Glomerular visceral epithelial cell (primary cell): ENCODE data around the gene CRTC1.
A peak's percentile ranks its signal among the peaks of the same experiment; 100 is the strongest.

Experiments used
- DNase-seq: peaks from one replicate; pipeline ENCODE4 v3.0.0-alpha.2; 2016; ENCODE audit errors: extremely low spot score

The CRTC1 gene

GRCh38 chr19:18768997-18769891 lies 85.8 kb downstream of the CRTC1 start:
- DNase-seq, result no peak

DNA sequence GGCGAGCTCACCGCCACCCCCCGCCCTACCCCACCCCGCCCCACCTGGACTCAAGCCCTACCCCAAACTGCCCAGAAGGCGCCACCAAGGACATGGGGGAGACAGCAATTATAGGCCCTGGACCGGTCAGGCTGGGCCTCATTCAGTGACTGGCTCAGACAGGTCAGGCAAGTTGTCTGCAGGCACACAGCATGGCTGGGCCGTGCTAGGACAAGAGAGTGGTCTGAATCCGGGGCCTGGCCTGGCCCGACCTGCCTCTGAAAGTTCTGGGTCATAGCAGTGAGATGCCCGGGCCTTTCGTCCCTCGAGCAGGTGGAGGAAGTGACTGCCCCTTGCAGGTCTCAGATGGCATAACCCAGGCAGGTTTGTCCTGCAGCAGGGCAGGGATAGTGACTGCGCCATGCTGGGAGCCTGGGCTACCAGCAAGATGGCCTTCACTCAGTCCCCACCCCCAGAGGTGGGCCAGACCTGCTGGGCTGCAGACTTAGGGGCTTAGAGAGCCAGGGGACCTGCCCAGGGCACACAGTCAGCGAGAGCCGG lies 86.6 kb downstream of the CRTC1 start:
- no peak for DNase-seq

DNA sequence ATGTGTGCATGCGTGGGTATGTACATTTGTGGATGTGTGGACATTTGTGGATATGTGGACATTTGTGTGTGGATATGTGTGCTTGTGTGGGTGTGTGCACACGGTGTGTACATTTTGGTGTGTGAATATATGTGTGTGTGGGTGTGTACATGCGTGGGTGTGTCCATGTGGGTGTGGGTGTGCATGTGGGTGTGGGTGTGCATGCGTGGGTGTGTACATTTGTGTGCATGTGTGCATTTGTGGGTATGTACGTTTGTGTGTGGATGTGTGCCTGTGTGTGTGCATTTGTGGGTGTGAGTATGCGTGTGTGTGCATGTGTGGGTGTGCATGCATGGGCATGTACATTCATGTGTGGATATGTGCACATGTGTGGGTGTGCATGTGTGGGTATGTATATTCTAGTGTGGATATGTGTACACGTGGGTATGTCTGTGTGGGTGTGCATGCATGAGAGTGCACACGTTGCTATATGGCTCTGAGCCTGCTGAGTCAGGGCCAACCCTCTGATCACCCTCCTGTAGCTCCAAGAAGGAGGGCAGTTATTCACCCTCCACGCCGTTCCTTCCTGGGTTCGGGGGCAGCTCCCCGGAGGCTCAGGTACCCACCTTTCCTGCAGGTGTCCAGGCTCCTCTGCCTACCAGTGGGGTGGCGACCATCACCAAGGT lies 87.3 kb downstream of the CRTC1 start:
- no peak for DNase-seq

- no peak for DNase-seq
These were observed 88.1 kb downstream of the CRTC1 start for GRCh38 chr19:18771328-18772242.

DNA sequence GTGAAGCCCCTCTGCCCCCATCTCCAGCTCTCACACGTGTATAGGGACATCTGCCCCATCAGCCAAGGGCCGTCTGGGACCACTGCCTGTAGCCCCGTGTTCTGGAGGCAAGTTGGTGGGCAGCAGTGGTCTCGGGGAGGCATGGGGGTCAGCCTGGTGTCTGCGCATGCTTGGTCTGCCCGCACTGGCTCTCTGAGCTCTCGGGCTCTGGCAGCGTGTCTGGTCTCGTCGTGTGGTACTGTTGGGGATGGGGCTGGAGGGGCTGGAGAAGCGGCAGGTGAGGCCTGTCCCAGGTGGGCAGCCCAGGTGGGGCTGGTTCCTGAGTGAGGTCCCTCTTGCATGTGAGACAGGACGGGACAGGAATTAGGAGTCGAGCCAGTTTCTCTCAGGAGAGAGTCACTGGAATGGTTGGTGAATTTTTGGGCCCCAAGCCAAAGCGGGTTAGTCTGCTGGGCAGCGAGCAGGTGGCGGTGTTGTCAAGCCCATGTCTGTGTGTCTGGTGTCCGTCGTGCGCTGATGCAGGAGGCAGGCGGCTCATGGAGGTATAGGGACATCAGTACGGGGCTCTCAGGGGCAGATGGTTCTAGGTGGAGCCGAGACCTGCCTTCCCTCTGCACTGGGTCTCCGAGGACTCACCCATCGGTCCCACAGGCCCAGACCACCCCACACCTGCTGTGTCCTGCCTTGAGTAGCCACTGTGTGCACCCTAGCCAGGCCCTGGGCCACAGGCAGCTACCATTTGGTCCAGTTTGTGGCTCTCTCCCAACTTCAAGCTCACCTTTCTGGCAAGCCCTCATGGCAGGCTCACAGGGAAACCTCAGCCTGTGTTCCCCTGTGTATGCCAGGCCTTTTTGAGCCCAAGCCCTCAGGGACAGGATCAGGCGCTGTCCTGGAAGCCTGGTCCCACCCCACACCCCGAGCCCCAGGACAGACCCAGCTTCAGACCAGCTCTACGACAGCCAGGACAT lies 89.4 kb downstream of the CRTC1 start:
- no peak for DNase-seq

- DNase-seq, result no peak
These were observed 90.2 kb downstream of the CRTC1 start for GRCh38 chr19:18773682-18774081.

DNA sequence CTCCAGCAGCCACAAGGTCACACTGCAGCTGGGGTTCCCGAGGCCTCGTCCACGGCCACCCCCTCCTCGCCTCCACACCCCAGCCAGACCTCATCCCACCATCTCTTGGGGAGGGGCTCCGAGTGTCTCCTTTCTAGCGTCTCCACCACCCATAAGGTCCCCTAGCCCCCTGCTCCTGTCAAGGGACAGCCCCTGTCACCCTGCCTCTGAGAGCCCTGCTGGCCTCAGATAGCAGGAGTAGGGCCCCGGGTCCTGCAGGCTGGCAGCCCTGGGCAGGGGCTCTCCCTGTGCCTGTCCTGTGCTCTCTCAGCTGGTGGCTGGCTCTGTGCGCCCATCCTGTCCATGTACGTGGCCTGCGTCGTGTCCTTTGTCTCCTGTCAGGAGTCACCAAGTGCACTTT lies 90.6 kb downstream of the CRTC1 start:
- no peak for DNase-seq

DNA sequence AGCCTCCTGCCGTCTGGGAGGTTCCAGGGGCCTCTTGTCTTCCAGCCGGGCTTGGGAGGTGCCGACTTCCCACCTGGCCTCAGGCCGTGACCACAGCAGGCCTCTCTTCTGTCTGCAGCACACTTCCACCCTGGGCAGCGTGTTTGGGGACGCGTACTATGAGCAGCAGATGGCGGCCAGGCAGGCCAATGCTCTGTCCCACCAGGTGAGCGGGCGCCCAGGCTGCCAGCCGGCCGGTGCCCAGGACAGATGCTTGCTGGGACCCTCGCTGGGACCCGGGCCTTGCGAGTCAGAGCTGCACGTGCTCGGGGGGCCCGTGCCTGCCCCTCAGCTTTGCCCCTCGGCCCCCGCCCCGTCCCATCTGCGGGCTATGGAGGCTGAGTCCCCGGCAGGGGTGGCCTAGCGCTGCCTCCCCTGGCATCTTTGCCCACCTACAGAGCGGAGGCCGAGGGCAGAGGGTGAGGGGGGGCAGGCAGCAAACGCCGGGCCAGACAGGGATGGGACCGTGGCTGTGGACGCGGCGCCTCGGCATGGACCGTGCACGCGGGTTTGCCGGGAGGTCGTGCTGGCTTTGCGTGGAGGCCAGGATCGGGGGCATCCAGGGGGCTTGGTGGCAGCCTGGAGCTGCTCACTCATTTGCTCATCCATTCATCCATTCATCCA lies 91.4 kb downstream of the CRTC1 start:
- no peak for DNase-seq

- DNase-seq, result peak; percentile 74
These were observed 92.3 kb downstream of the CRTC1 start for GRCh38 chr19:18775586-18776287.

GRCh38 chr19:18776288-18776594 lies 92.8 kb downstream of the CRTC1 start:
- peak; percentile 63 for DNase-seq

- no peak for DNase-seq
These were observed 93.3 kb downstream of the CRTC1 start for GRCh38 chr19:18776736-18777135.

DNA sequence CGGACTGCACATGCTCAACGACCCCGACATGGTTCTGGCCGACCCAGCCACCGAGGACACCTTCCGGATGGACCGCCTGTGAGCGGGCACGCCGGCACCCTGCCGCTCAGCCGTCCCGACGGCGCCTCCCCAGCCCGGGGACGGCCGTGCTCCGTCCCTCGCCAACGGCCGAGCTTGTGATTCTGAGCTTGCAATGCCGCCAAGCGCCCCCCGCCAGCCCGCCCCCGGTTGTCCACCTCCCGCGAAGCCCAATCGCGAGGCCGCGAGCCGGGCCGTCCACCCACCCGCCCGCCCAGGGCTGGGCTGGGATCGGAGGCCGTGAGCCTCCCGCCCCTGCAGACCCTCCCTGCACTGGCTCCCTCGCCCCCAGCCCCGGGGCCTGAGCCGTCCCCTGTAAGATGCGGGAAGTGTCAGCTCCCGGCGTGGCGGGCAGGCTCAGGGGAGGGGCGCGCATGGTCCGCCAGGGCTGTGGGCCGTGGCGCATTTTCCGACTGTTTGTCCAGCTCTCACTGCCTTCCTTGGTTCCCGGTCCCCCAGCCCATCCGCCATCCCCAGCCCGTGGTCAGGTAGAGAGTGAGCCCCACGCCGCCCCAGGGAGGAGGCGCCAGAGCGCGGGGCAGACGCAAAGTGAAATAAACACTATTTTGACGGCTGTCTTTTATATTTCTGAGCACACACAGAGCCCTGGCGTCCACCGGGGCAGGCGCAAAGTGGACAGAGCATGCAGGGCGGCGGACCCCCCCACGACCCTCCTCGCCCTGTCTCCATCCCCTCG lies 94.0 kb downstream of the CRTC1 start:
- no peak for DNase-seq

GRCh38 chr19:18778076-18778389 lies 94.6 kb downstream of the CRTC1 start:
- DNase-seq, result no peak

GRCh38 chr19:18778826-18779495 lies 95.5 kb downstream of the CRTC1 start:
- no peak for DNase-seq

DNA sequence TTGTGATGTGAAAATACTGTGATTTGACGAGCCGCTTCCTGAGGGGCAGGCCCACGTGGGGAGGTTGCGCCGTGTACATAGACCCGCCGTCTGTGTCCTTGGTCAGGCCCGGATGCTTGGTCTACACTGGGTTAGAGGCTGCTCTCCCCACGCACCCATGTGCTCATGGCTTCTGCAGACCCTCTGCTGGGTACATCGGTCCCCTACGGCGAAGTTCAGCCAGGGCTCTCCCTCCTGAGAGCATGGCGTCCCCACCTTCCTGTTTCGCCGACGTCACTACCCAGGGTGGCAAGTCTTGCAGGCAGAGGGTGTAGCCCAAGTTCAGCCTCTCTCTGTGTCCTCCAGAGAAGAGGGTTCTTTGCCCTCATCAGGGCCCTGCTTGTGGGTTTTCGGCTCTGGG lies 96.6 kb downstream of the CRTC1 start:
- no peak for DNase-seq

DNA sequence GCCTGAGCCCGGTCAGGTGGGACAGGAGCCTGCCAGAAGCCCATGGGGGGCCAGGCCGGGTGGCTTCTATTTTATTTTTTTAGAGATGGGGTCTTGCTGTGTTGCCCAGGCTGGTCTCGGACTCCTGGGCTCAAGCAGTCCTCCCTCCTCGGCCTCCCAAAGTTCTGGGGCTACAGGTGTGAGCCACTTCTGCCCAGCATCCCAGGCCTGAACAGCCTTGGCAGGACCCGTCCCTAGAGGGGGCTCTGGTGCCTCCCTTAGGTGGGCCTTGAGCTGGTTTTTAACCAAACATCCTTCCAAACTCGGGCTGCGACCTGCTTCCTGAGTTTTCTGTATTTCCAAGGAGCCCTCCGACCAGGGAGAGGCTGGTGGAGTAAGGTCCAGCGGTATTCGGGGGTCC lies 97.2 kb downstream of the CRTC1 start:
- DNase-seq, result no peak

DNA sequence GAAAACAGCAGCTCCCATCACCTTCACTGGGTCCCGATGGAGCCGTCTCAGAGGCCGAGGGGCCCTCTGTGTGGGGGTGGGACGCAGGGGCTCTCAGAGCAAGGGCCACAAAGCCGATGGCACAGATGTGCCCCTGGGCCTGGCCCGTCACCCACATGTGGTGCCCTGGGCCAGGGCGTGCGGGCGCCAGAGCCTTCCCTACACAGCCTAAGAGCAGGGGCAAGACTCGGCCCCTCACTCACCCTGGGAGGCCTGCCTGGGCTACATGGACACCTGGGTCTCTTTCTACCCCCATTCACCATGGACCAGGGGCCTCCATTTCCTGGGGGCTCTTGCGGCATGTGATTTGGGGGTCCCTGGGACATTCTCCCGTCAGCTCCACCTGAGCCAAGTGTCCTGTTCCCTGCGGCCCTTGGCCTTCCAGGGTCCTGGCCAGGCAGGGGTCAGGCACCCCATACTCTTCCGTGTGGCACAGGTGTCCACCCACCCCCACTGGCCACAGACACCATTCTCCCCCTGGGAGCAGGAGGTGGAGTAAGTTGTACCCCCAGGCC lies 97.6 kb downstream of the CRTC1 start:
- DNase-seq, result no peak

DNA sequence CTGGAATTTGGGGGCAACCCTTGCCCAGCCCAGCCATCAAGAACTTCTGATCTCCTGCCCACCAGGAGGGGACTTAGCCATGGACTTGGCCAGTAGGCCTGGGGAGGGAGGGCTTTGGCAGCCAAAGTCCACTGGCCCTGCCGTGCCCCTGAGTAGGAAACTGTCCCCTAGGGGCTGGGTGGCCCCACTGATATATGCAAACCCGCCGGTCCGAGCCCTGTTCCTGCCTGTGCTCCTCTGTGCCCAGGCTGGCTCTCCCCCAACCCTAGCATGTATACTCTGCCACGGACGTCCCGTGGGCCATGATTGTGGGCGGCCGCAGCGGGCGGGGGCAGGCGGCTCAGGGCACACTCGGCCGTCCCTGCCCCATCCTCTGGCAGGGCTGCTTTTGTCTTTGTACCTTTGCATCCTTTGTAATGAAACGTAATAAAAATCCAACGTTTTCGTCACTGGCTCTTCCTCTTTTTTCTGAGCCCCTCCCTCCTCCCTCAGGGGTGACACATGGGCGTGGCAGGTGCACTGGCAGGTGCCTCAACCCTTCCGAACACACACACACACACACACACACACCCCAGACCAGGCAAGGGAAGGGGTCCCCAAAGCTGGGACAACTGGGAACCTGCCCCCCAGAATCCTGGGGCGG lies 98.5 kb downstream of the CRTC1 start:
- DNase-seq, result no peak
